NCI-H128 (cell line): ENCODE measurements around the gene CELF5.
"Not testable (repeated sequence)": the region's sequence is repeated elsewhere in the genome, so short reads cannot be mapped to it uniquely, and the experiment has no call there.

ENCODE experiments used
- DNase-seq: peaks from one replicate; lab custom pipeline; 2025; ENCODE audit not compliant: unreplicated experiment; lab: John Stamatoyannopoulos, UW

The CELF5 gene

GRCh38 chr19:3316659-3317207, 92.3 kb downstream of the CELF5 start:
- no peak for DNase-seq

GRCh38 chr19:3319643-3320353, 95.3 kb downstream of the CELF5 start:
- no peak for DNase-seq

- DNase-seq: no peak
These were observed 95.9 kb downstream of the CELF5 start for GRCh38 chr19:3320354-3320670.

- no peak for DNase-seq
These were observed 96.4 kb downstream of the CELF5 start for GRCh38 chr19:3320853-3321252.

GRCh38 chr19:3321696-3322095, 97.2 kb downstream of the CELF5 start:
- no peak for DNase-seq

- DNase-seq: no peak
These were observed 97.9 kb downstream of the CELF5 start for GRCh38 chr19:3322199-3322978.

GRCh38 chr19:3323026-3323425, 98.6 kb downstream of the CELF5 start:
- DNase-seq: no peak

GRCh38 chr19:3323658-3324057, 99.2 kb downstream of the CELF5 start:
- no peak for DNase-seq

GRCh38 chr19:3324405-3324856, 100.0 kb downstream of the CELF5 start:
- DNase-seq: no peak

- no peak for DNase-seq
These were observed 101.0 kb downstream of the CELF5 start for GRCh38 chr19:3325451-3325850.

GRCh38 chr19:3328743-3329142, 104.3 kb downstream of the CELF5 start:
- no peak for DNase-seq

GRCh38 chr19:3330047-3330446, 105.6 kb downstream of the CELF5 start:
- DNase-seq: no peak

GRCh38 chr19:3332232-3332631, 107.8 kb downstream of the CELF5 start:
- not testable (repeated sequence) for DNase-seq

GRCh38 chr19:3333020-3333583, 108.6 kb downstream of the CELF5 start:
- DNase-seq: no peak

GRCh38 chr19:3333662-3334061, 109.2 kb downstream of the CELF5 start:
- DNase-seq: no peak

- DNase-seq: not testable (repeated sequence)
These were observed 110.4 kb downstream of the CELF5 start for GRCh38 chr19:3334749-3335430.

GRCh38 chr19:3335431-3336350, 111.2 kb downstream of the CELF5 start:
- DNase-seq: no peak

GRCh38 chr19:3336351-3336679, 111.9 kb downstream of the CELF5 start:
- no peak for DNase-seq

- no peak for DNase-seq
These were observed 112.4 kb downstream of the CELF5 start for GRCh38 chr19:3336680-3337523.
